Ishikawa (cell line): ENCODE measurements around the gene TEAD1.

ENCODE experiments used
- YY1 ChIP-seq: IDR thresholded peaks from 2 replicates; pipeline ENCODE4 v1.6.1; 2012; ENCODE audit warnings: low read depth
- ZBTB7A ChIP-seq: IDR thresholded peaks from 2 replicates; pipeline ENCODE4 v1.6.1; 2012; ENCODE audit warnings: low read depth
- TF ChIP-seq, protein P1 (sequence below): IDR thresholded peaks from 2 replicates; pipeline ENCODE4 v1.6.1; 2012

GRCh38 chr11:12783765-12784164 lies 109.5 kb downstream of the TEAD1 start:
- TF ChIP-seq ZBTB7A, result no peak
- TF ChIP-seq YY1, result no peak
- TF ChIP-seq, protein P1, sequence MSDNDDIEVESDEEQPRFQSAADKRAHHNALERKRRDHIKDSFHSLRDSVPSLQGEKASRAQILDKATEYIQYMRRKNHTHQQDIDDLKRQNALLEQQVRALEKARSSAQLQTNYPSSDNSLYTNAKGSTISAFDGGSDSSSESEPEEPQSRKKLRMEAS, result no peak
